HT-29 (cell line): Measurements from ENCODE around the gene LRCH3. TPM values are rescaled to one million over a fixed set of nuclear protein-coding genes. Genes with fewer than 3 reads are reported as not detected.
A peak's percentile ranks its signal among the peaks of the same experiment; 100 is the strongest.
"Not testable (repeated sequence)": the region's sequence is repeated elsewhere in the genome, so short reads cannot be mapped to it uniquely, and the experiment has no call there.

Source experiments
- DNase-seq: peaks from one replicate; pipeline ENCODE4 v3.0.0-alpha.2; 2015; ENCODE audit warnings: low spot score
- total RNA-seq: library from RNA; depleted of rRNA; stranded (reverse); fragments of >200 nt; shearing (Covaris generic); gene quantifications from 2 replicates; pipeline ENCODE4 v1.2.3, GENCODE V29; 2014

LRCH3 gene
- total RNA-seq, 1 experiment from 2014 or later = 36.5 TPM

GRCh38 chr3:197882586-197882985, 91.5 kb downstream of the LRCH3 start:
- no peak for DNase-seq

- no peak for DNase-seq
Observed at GRCh38 chr3:197883541-197883940, 92.5 kb downstream of the LRCH3 start.

GRCh38 chr3:197884330-197884729, 93.3 kb downstream of the LRCH3 start:
- not testable (repeated sequence) for DNase-seq

- DNase-seq = not testable (repeated sequence)
Observed at GRCh38 chr3:197886052-197886451, 95.0 kb downstream of the LRCH3 start.

- DNase-seq = not testable (repeated sequence)
Observed at GRCh38 chr3:197887430-197888053, 96.5 kb downstream of the LRCH3 start.

GRCh38 chr3:197888511-197888910, 97.5 kb downstream of the LRCH3 start:
- DNase-seq = no peak

GRCh38 chr3:197889204-197889930, 98.3 kb downstream of the LRCH3 start:
- peak; percentile 28 for DNase-seq

GRCh38 chr3:197890693-197891092, 99.6 kb downstream of the LRCH3 start:
- DNase-seq = no peak

GRCh38 chr3:197892162-197892561, 101.1 kb downstream of the LRCH3 start:
- DNase-seq = no peak

GRCh38 chr3:197896421-197896820, 105.4 kb downstream of the LRCH3 start:
- DNase-seq = no peak

GRCh38 chr3:197899833-197900478, 108.9 kb downstream of the LRCH3 start:
- DNase-seq = no peak

- no peak for DNase-seq
Observed at GRCh38 chr3:197901626-197902025, 110.6 kb downstream of the LRCH3 start.

- DNase-seq = peak; percentile 94
Observed at GRCh38 chr3:197906023-197906849, 115.2 kb downstream of the LRCH3 start.

GRCh38 chr3:197906850-197907187, 115.8 kb downstream of the LRCH3 start:
- DNase-seq = no peak

GRCh38 chr3:197907196-197907595, 116.1 kb downstream of the LRCH3 start:
- DNase-seq = no peak

GRCh38 chr3:197908550-197908949, 117.5 kb downstream of the LRCH3 start:
- DNase-seq = not testable (repeated sequence)

GRCh38 chr3:197908957-197909701, 118.1 kb downstream of the LRCH3 start:
- no peak for DNase-seq

- DNase-seq = no peak
Observed at GRCh38 chr3:197912741-197913476, 121.9 kb downstream of the LRCH3 start.

GRCh38 chr3:197913641-197914380, 122.8 kb downstream of the LRCH3 start:
- DNase-seq = no peak
